ENCODE results near the gene CDK8.

DNA sequence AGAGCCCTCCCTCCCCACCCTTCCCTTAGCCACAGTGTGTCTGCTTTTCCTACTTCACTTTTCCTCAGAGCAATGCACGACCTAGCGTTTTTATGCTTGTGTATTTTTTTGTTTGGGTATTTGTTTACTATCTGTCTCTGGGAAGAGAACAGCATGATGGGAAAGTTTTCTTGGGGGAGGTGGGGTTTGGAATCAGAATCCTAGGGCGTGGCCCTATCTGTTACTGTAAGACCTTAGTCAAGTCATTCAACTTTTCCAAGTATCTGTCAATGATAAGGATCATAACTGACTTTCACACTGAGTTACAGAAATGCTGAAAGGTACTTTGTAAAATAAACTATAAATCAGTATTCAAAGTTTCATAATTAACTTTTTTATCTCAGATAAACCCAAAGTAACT is 157.3 kb downstream of the CDK8 start:
- TF ChIP-seq CTCF (IDR thresholded peaks at IDR 0.05) = no peak
- TF ChIP-seq ZFX (IDR thresholded peaks at IDR 0.05; ENCODE audit: borderline replicate concordance) = no peak

Measured in 22Rv1 (cell line).